ENCODE measurements around the gene RHOBTB1. TPM values are rescaled to one million over a fixed set of nuclear protein-coding genes. Genes with fewer than 3 reads are reported as not detected.

RHOBTB1 gene
- total and polyA plus RNA-seq, 9 of the 15 experiments (the other 6 are each of a cell fraction or from before 2014, with no cell fraction given): 1.7 to 11.7 (median 9.3) TPM

DNA sequence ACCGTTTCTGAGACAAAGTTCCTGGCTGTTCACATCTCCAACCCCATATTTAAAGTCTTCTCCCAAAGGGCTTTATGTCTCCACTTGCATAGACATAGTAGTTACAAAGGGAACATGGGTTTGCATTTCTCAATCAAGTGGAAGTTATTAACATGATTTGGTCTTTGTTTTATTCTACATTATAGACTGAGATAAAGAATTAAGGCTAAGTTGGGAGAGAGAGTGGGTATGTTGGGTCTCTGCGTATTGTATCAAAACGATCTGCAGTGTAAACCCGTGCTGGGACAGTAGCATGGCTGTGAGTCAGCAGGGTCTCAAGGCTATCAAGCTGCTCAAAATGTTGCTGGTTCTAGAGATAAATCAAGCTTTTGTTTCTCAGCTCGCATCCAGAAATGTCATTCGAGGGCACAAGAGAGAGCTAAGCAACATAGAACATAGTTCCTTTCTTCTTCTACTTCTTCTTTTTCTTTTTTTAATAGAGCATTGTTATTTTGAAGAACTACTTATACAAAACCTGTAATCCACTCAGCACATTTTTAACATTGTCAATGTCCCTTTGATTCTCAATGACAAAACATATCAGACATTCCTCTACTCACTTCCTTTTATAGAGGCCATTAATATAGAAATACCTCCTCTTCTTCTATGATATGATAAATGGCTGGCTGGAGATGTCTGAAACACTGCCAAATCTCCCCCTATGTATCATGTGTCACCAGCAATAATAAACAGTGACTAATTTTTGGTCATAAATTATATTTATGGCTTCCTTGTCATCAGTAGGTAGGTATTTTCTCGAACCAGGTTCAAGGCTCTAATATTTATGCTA is 34.5 kb upstream of the RHOBTB1 start (continued):
- TF ChIP-seq, protein P1, sequence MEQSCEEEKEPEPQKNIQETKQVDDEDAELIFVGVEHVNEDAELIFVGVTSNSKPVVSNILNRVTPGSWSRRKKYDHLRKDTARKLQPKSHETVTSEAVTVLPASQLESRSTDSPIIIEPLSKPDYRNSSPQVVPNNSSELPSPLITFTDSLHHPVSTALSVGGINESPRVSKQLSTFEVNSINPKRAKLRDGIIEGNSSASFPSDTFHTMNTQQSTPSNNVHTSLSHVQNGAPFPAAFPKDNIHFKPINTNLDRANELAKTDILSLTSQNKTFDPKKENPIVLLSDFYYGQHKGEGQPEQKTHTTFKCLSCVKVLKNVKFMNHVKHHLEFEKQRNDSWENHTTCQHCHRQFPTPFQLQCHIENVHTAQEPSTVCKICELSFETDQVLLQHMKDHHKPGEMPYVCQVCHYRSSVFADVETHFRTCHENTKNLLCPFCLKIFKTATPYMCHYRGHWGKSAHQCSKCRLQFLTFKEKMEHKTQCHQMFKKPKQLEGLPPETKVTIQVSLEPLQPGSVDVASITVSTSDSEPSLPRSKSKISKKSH (CRISPR knock-in tag; IDR thresholded peaks at IDR 0.05): no peak
- TF ChIP-seq ZNF184 (CRISPR knock-in tag; IDR thresholded peaks at IDR 0.05) (no peak), SMARCA5 (IDR thresholded peaks at IDR 0.05) (no peak), RBM14 (IDR thresholded peaks at IDR 0.05; ENCODE audit: borderline replicate concordance, insufficient read depth, low read depth, low read length) (no peak), ZKSCAN1 (IDR thresholded peaks at IDR 0.05; ENCODE audit: low read depth, low read length) (no peak), ZNF239 (CRISPR knock-in tag; IDR thresholded peaks at IDR 0.05) (peak; percentile 54), HDGF (IDR thresholded peaks at IDR 0.05) (no peak), BRD9 (IDR thresholded peaks at IDR 0.05; ENCODE audit: low read depth, partially characterized antibody) (peak; percentile 76), KDM1A (IDR thresholded peaks at IDR 0.05) (peak; percentile 91 to 93), CBFB (CRISPR knock-in tag; IDR thresholded peaks at IDR 0.05) (no peak), ARID2 (IDR thresholded peaks at IDR 0.05) (no peak; the same call in 1 of the 2 replicates), KDM4B (IDR thresholded peaks at IDR 0.05; ENCODE audit: borderline replicate concordance in 2 of 2, low read depth in 1 of 2) (no peak), MYBL2 (IDR thresholded peaks at IDR 0.05; ENCODE audit: low read depth) (no peak; the same call in 1 of the 2 replicates), MYBL2 (CRISPR knock-in tag; IDR thresholded peaks at IDR 0.05; ENCODE audit: borderline replicate concordance) (no peak), HMBOX1 (IDR thresholded peaks at IDR 0.05) (no peak), TEAD2 (tag; IDR thresholded peaks at IDR 0.05) (peak; percentile 79)
- TF ChIP-seq, protein P2, sequence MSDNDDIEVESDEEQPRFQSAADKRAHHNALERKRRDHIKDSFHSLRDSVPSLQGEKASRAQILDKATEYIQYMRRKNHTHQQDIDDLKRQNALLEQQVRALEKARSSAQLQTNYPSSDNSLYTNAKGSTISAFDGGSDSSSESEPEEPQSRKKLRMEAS (CRISPR knock-in tag; IDR thresholded peaks at IDR 0.05): no peak
- TF ChIP-seq, protein P3, sequence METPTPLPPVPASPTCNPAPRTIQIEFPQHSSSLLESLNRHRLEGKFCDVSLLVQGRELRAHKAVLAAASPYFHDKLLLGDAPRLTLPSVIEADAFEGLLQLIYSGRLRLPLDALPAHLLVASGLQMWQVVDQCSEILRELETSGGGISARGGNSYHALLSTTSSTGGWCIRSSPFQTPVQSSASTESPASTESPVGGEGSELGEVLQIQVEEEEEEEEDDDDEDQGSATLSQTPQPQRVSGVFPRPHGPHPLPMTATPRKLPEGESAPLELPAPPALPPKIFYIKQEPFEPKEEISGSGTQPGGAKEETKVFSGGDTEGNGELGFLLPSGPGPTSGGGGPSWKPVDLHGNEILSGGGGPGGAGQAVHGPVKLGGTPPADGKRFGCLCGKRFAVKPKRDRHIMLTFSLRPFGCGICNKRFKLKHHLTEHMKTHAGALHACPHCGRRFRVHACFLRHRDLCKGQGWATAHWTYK (CRISPR knock-in tag; IDR thresholded peaks at IDR 0.05): peak; percentile 93
- TF ChIP-seq, protein P4, sequence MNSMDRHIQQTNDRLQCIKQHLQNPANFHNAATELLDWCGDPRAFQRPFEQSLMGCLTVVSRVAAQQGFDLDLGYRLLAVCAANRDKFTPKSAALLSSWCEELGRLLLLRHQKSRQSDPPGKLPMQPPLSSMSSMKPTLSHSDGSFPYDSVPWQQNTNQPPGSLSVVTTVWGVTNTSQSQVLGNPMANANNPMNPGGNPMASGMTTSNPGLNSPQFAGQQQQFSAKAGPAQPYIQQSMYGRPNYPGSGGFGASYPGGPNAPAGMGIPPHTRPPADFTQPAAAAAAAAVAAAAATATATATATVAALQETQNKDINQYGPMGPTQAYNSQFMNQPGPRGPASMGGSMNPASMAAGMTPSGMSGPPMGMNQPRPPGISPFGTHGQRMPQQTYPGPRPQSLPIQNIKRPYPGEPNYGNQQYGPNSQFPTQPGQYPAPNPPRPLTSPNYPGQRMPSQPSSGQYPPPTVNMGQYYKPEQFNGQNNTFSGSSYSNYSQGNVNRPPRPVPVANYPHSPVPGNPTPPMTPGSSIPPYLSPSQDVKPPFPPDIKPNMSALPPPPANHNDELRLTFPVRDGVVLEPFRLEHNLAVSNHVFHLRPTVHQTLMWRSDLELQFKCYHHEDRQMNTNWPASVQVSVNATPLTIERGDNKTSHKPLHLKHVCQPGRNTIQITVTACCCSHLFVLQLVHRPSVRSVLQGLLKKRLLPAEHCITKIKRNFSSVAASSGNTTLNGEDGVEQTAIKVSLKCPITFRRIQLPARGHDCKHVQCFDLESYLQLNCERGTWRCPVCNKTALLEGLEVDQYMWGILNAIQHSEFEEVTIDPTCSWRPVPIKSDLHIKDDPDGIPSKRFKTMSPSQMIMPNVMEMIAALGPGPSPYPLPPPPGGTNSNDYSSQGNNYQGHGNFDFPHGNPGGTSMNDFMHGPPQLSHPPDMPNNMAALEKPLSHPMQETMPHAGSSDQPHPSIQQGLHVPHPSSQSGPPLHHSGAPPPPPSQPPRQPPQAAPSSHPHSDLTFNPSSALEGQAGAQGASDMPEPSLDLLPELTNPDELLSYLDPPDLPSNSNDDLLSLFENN (IDR thresholded peaks at IDR 0.05; ENCODE audit: low read depth in 2 of 2, low read length in 2 of 2): peak in 1 of 2 experiments; percentile 90; a peak in 2 of 4 replicates
- TF ChIP-seq, protein P5, sequence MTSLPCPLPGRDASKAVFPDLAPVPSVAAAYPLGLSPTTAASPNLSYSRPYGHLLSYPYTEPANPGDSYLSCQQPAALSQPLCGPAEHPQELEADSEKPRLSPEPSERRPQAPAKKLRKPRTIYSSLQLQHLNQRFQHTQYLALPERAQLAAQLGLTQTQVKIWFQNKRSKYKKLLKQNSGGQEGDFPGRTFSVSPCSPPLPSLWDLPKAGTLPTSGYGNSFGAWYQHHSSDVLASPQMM (CRISPR knock-in tag; IDR thresholded peaks at IDR 0.05): no peak

All from K562 (cell line).